ENCODE data around the gene PTPN2. TPM values are rescaled to one million over a fixed set of nuclear protein-coding genes. Genes with fewer than 3 reads are reported as not detected.

PTPN2 gene
- total and polyA plus RNA-seq, 2 of the 4 experiments (the other 2 are of a cell fraction): 13.2 to 30.6 TPM

DNA sequence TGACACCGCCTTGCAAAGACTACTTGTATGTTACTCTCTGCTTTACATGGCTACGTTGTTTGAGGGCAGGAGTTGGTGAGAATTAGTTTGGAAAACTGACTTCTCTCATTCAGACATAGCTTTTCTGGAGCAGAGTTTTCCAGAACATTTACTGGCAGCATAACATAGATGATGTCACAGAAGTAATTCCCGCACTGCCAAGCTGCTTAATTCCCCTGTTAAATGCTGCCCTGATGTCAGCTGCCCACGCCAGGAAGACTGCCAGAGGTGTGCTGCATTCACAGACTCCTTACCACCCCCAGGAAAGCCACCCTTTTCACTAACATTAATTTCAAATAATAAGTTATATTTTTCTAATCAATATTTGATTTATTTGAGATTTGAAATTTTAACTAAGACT, 24.7 kb upstream of the PTPN2 start:
- no peak overlapping the region for H3K4ac ChIP-seq (ENCODE audit: low read depth, low read length)
- ChIA-PET POLR2A (ENCODE audit: unreplicated experiment) (no interaction called here), CTCF (interaction anchor here (1.3 kb wide), 1 partner anchor 18 kb away, joined by 3 read pairs; no protein-coding TSS in a partner anchor)
- no peak overlapping the region for H2AK9ac ChIP-seq (replicated peaks; ENCODE audit: low read depth, low read length, poor library complexity)
- peak overlapping the region; percentile 34; the same call in 1 of the 3 replicates for H2BK15ac ChIP-seq (ENCODE audit: low read depth, low read length)
- H4K91ac ChIP-seq (ENCODE audit: insufficient read depth, low read depth, low read length): 0 out of 2 replicates have a peak overlapping the region, but pooled peaks have one; percentile 40
- H3K14ac ChIP-seq (replicated peaks; ENCODE audit: low read depth, low read length): no peak overlapping the region
- H4K8ac ChIP-seq (ENCODE audit: low read depth in 2 of 2, low read length in 2 of 2): peak overlapping the region in 1 of 2 experiments; percentile 1; a peak in 1 of 4 replicates
- in situ Hi-C loops (cut with MboI; ENCODE audit: low sequenced_read_pairs): no loop called here
- H2AK5ac ChIP-seq (ENCODE audit: low read depth, low read length): peak overlapping the region; percentile 65; the same call in 1 of the 2 replicates
- no peaks in the 10 kb centered on the region; the same call in 1 of the 2 replicates for H3K27me3 ChIP-seq (ENCODE audit: control insufficient read depth, insufficient read depth, low read length)
- no peak overlapping the region for H3K9ac ChIP-seq (ENCODE audit: low read depth, low read length)
- peak overlapping the region; percentile 5; the same call in 1 of the 2 replicates for H2BK120ac ChIP-seq (ENCODE audit: low read depth, low read length)
- H3K9me3 ChIP-seq (ENCODE audit: control insufficient read depth, insufficient read depth, low read length): peaks cover 13% of the 10 kb centered on the region; the same call in 1 of the 2 replicates
- no peak overlapping the region for H2BK5ac ChIP-seq (ENCODE audit: low read depth, low read length, poor library complexity, severe bottlenecking)
- dilution Hi-C loops (cut with HindIII; ENCODE audit: low sequenced_read_pairs, unreplicated experiment): no loop called here
- DNase-seq (no peak), ATAC-seq (ENCODE audit: low read depth) (no peak)
- no peak overlapping the region for H3K4me3 ChIP-seq (ENCODE audit: insufficient read depth, low read depth, low read length)
- 63% methylated on average over 1 of the region's 4 CpGs; no CpG with 5 or more reads in 1 of the 2 experiments for WGBS, 2 experiments (ENCODE audit: extremely low coverage in 2 of 2, insufficient read length in 1 of 2)
- H3K9me1 ChIP-seq (ENCODE audit: insufficient read depth, low read length): peaks cover 11% of the 10 kb centered on the region; the same call in 1 of the 2 replicates
- H4K5ac ChIP-seq (ENCODE audit: low read depth, low read length): no peak overlapping the region
- H2BK20ac ChIP-seq (ENCODE audit: low read depth, low read length): no peak overlapping the region; the same call in 1 of the 2 replicates
- peaks cover 11% of the 10 kb centered on the region for H3K4me1 ChIP-seq (ENCODE audit: control insufficient read depth, insufficient read depth, low read length)
- peaks cover 4% of the 10 kb centered on the region; the same call in 1 of the 2 replicates for H4K20me1 ChIP-seq (ENCODE audit: insufficient read depth, low read length)
- no peaks in the 10 kb centered on the region for H3K36me3 ChIP-seq (ENCODE audit: control insufficient read depth, insufficient read depth, low read length)
- no peaks in the 10 kb centered on the region for H3K79me1 ChIP-seq (ENCODE audit: low read depth in 1 of 2, low read length in 2 of 2)
- H3K23ac ChIP-seq (ENCODE audit: low read depth, low read length): no peak overlapping the region; the same call in 1 of the 2 replicates
- TF ChIP-seq MAZ (IDR thresholded peaks at IDR 0.05; ENCODE audit: borderline replicate concordance, low read depth, low read length) (no peak), RAD21 (IDR thresholded peaks at IDR 0.05; ENCODE audit: low read length) (no peak), RCOR1 (IDR thresholded peaks at IDR 0.05; ENCODE audit: insufficient replicate concordance, low read length) (no peak), BHLHE40 (IDR thresholded peaks at IDR 0.05; ENCODE audit: low read depth, low read length) (no peak), FOS (IDR thresholded peaks at IDR 0.05; ENCODE audit: low read depth, low read length) (no peak), POLR2A (IDR thresholded peaks at IDR 0.05; ENCODE audit: low read depth, low read length) (no peak), CEBPB (IDR thresholded peaks at IDR 0.05; ENCODE audit: low read depth, low read length) (no peak), RFX5 (IDR thresholded peaks at IDR 0.05; ENCODE audit: low read depth, low read length) (no peak), MXI1 (IDR thresholded peaks at IDR 0.05; ENCODE audit: borderline replicate concordance, low read depth, low read length) (no peak)
- TF ChIP-seq, protein P1, sequence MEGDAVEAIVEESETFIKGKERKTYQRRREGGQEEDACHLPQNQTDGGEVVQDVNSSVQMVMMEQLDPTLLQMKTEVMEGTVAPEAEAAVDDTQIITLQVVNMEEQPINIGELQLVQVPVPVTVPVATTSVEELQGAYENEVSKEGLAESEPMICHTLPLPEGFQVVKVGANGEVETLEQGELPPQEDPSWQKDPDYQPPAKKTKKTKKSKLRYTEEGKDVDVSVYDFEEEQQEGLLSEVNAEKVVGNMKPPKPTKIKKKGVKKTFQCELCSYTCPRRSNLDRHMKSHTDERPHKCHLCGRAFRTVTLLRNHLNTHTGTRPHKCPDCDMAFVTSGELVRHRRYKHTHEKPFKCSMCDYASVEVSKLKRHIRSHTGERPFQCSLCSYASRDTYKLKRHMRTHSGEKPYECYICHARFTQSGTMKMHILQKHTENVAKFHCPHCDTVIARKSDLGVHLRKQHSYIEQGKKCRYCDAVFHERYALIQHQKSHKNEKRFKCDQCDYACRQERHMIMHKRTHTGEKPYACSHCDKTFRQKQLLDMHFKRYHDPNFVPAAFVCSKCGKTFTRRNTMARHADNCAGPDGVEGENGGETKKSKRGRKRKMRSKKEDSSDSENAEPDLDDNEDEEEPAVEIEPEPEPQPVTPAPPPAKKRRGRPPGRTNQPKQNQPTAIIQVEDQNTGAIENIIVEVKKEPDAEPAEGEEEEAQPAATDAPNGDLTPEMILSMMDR (conservative IDR thresholded peaks at IDR 0.05; ENCODE audit: low read depth, low read length): no peak
- no peak overlapping the region for H3K56ac ChIP-seq (ENCODE audit: extremely low read depth, insufficient read depth, low read length)
- intact Hi-C loops (cut with micrococcal nuclease): no loop called here
- no peak overlapping the region for H3K27ac ChIP-seq (ENCODE audit: insufficient read depth, low read length)
- H3K18ac ChIP-seq (ENCODE audit: low read depth, low read length): peak overlapping the region; percentile 68; the same call in 1 of the 2 replicates
- no peak overlapping the region for H2AFZ ChIP-seq (replicated peaks; ENCODE audit: low read length, poor library complexity)
- BruUV-seq (replicated peaks): no TSS peak
- no peak overlapping the region for H3K4me2 ChIP-seq (ENCODE audit: low read depth, low read length)
